Parathyroid adenoma (tissue), 2 donors: Measurements from ENCODE around the gene GPSM1.

Experiments
- H2AFZ ChIP-seq: fragments of 300-600 bp; sonication (generic); one replicate; pipeline ENCODE4 v1.7.0; 2017; ENCODE audit warnings: antibody characterized with exemption, mild to moderate bottlenecking
- H3K27ac ChIP-seq: fragments of 300-600 bp; sonication (generic); one replicate; pipeline ENCODE4 v1.7.0; 2017
- H3K27me3 ChIP-seq: fragments of 300-600 bp; sonication (generic); one replicate; pipeline ENCODE4 v1.7.0; 2017; ENCODE audit warnings: low read length; ENCODE audit not compliant: control insufficient read depth, insufficient read depth
- H3K36me3 ChIP-seq: fragments of 300-600 bp; sonication (generic); one replicate; pipeline ENCODE4 v1.7.0; 2017; ENCODE audit warnings: low read length; ENCODE audit not compliant: control insufficient read depth, insufficient read depth
- H3K4me1 ChIP-seq: fragments of 300-600 bp; sonication (generic); one replicate; pipeline ENCODE4 v1.7.0; 2017; ENCODE audit warnings: control low read depth
- H3K4me2 ChIP-seq: fragments of 300-600 bp; sonication (generic); one replicate; pipeline ENCODE4 v1.7.0; 2017; ENCODE audit warnings: low read length
- H3K4me3 ChIP-seq: fragments of 300-600 bp; sonication (generic); one replicate; pipeline ENCODE4 v1.7.0; 2017; ENCODE audit warnings: low read depth, low read length
- H3K79me2 ChIP-seq: fragments of 300-600 bp; sonication (generic); one replicate; pipeline ENCODE4 v1.7.0; 2017; ENCODE audit warnings: control low read depth
- H3K9ac ChIP-seq: fragments of 300-600 bp; sonication (generic); one replicate; pipeline ENCODE4 v1.7.0; 2017; ENCODE audit warnings: mild to moderate bottlenecking
- H3K9me3 ChIP-seq: fragments of 300-600 bp; sonication (generic); one replicate; pipeline ENCODE4 v1.7.0; 2017; ENCODE audit warnings: low read length; ENCODE audit not compliant: control insufficient read depth
- CTCF ChIP-seq: fragments of 300-600 bp; sonication (generic); IDR thresholded peaks from one replicate; pipeline ENCODE4 v1.7.0; 2017; ENCODE audit warnings: antibody characterized with exemption, mild to moderate bottlenecking
- donor health status: primary hyperparathyroidism.

GPSM1 gene

GRCh38 chr9:136294437-136294836 lies 32.9 kb upstream of the GPSM1 start:
- H3K4me2 ChIP-seq, result no peak overlapping the region
- H3K27me3 ChIP-seq, result no peaks in the 10 kb centered on the region
- H3K9ac ChIP-seq, result no peak overlapping the region
- H3K79me2 ChIP-seq, result no peaks in the 10 kb centered on the region
- H3K4me3 ChIP-seq, result no peak overlapping the region
- H3K4me1 ChIP-seq, result no peaks in the 10 kb centered on the region
- H3K9me3 ChIP-seq, result no peaks in the 10 kb centered on the region
- H3K36me3 ChIP-seq, result no peaks in the 10 kb centered on the region
- H3K27ac ChIP-seq, result no peak overlapping the region
- H2AFZ ChIP-seq, result no peak overlapping the region
- no peak for TF ChIP-seq CTCF

GRCh38 chr9:136295055-136295454 lies 32.3 kb upstream of the GPSM1 start:
- no peak for TF ChIP-seq CTCF
- H3K27me3 ChIP-seq, result no peaks in the 10 kb centered on the region
- H3K36me3 ChIP-seq, result no peaks in the 10 kb centered on the region
- H3K79me2 ChIP-seq, result no peaks in the 10 kb centered on the region
- H3K27ac ChIP-seq, result no peak overlapping the region
- H2AFZ ChIP-seq, result no peak overlapping the region
- H3K4me2 ChIP-seq, result no peak overlapping the region
- H3K4me1 ChIP-seq, result no peaks in the 10 kb centered on the region
- no peak overlapping the region for H3K4me3 ChIP-seq
- no peak overlapping the region for H3K9ac ChIP-seq
- no peaks in the 10 kb centered on the region for H3K9me3 ChIP-seq

- H3K27ac ChIP-seq, result no peak overlapping the region
- no peaks in the 10 kb centered on the region for H3K4me1 ChIP-seq
- no peak overlapping the region for H3K4me3 ChIP-seq
- H3K9me3 ChIP-seq, result no peaks in the 10 kb centered on the region
- no peak overlapping the region for H3K9ac ChIP-seq
- H3K79me2 ChIP-seq, result no peaks in the 10 kb centered on the region
- H3K4me2 ChIP-seq, result no peak overlapping the region
- H3K27me3 ChIP-seq, result no peaks in the 10 kb centered on the region
- no peak overlapping the region for H2AFZ ChIP-seq
- TF ChIP-seq CTCF, result no peak
- no peaks in the 10 kb centered on the region for H3K36me3 ChIP-seq
Observed at GRCh38 chr9:136295542-136296433, 31.6 kb upstream of the GPSM1 start.

- Histone ChIP-seq H3K36me3 (no peaks in the 10 kb centered on the region), H3K27ac (no peak overlapping the region), H3K9me3 (no peaks in the 10 kb centered on the region), H3K4me3 (no peak overlapping the region), H3K27me3 (no peaks in the 10 kb centered on the region), H3K79me2 (no peaks in the 10 kb centered on the region), H2AFZ (no peak overlapping the region), H3K9ac (no peak overlapping the region), H3K4me1 (no peaks in the 10 kb centered on the region), H3K4me2 (peak overlapping the region; percentile 45)
- TF ChIP-seq CTCF, result no peak
Observed at GRCh38 chr9:136296434-136297015, 30.8 kb upstream of the GPSM1 start.
